HG02840 (cell line): ENCODE data around the gene C4A.
A peak's percentile ranks its signal among the peaks of the same experiment; 100 is the strongest.
"Not testable (repeated sequence)": the region's sequence is repeated elsewhere in the genome, so short reads cannot be mapped to it uniquely, and the experiment has no call there.

Experiments used
- ATAC-seq: cut with Tn5 transposase; IDR thresholded peaks from one replicate; pipeline ENCODE4 v1.9.1; 2021; ENCODE audit warnings: mild to moderate bottlenecking, moderate library complexity, moderate number of reproducible peaks; ENCODE audit not compliant: unreplicated experiment, low FRiP score

C4A gene

DNA sequence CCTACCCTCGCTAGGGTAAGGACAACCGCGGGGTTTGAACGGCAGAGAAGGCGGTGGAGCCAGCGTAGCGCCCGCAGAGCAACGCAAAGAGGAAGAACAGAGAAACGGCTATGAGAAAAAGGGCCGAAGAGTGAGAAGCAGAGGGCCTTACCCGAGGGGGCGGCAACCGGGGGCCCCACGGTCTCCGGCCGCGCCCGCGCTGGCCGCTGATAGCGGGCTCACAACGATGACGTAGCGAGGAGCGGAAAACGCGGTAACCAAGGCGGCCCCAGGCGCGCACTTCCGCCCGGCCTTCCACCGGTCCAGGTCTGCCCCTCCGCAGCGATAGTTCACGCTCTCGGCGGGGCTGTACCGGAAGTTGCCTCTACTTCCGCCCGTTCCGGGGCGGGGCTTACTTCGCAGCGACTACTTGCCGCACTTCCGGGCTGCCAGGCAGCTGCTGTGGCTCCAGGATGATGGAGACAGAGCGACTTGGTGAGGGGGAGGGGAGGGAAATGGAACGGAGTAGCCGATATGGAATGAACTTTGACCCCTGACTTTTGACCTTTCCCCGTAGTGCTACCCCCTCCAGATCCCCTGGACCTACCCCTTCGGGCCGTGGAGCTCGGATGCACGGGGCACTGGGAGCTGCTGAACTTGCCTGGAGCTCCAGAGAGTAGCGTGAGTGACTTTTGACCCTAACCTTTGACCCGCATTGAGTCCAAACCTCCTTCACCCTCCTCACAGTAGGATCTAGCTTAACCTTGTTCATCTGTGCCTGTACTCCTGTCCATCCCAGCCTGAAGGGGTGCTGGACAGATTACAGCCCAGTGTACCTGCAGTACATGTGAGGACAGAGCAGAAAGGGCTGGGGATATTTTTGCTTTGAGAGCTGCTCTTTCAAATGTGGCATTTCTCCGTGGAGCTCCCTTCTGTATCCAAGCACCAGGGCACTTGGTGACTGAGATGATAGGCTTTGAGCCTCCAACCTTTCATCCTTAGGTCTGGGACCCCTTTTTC lies 22.8 kb upstream of the C4A start, which contains the start of the genes NELFE and SKIC2:
Gene NELFE (minus strand): TSS at position 231 of the 999 bp plus-strand sequence. CDS start 525 bp downstream, outside the sequence.
Gene SKIC2 (plus strand): TSS at position 435 of the 999 bp plus-strand sequence. CDS start 18 bp downstream, at position 453.
- ATAC-seq, result peak; percentile 87

GRCh38 chr6:31961616-31962015 lies 20.2 kb upstream of the C4A start:
- ATAC-seq, result no peak

- no peak for ATAC-seq
Observed at GRCh38 chr6:31963921-31964320, 17.9 kb upstream of the C4A start.

- no peak for ATAC-seq
Observed at GRCh38 chr6:31965700-31966099, 16.2 kb upstream of the C4A start.

- no peak for ATAC-seq
Observed at GRCh38 chr6:31966506-31966905, 15.4 kb upstream of the C4A start.

DNA sequence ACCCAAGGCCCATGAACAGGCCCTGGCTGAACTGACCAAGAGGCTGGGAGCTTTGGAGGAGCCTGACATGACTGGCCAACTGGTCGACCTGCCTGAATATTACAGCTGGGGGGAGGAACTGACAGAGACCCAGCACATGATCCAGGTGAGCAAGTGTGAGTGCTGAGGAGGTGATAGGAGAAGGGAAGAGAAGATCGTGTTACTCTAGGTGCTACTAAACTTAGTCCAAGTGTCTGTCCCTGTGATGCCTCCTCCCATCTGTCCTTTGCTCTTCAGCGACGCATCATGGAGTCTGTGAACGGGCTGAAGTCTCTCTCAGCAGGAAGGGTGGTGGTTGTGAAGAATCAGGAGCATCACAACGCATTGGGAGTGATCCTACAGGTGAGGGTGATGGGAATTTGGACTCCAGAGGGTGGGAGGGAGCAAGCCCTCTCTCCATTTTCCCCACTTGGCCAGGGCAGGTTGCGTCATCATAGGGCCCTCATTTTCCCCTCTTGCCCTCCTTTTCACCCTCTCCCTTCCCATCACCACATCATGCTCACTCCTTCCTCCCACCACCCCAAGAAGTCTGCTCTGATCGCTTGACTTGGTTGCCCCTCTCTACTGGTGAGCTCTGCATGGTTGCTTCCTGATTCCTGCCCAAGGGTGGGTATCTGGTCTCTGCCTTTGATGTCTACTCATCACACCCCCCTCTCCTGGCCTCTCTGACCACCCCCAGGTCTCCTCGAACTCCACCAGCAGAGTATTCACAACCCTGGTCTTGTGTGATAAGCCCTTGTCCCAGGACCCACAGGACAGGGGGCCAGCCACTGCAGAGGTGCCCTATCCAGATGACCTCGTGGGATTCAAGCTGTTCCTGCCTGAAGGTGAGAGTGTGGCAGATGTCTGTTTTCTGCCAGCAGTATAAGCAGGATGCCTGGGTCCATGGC lies 14.6 kb upstream of the C4A start:
- no peak for ATAC-seq

DNA sequence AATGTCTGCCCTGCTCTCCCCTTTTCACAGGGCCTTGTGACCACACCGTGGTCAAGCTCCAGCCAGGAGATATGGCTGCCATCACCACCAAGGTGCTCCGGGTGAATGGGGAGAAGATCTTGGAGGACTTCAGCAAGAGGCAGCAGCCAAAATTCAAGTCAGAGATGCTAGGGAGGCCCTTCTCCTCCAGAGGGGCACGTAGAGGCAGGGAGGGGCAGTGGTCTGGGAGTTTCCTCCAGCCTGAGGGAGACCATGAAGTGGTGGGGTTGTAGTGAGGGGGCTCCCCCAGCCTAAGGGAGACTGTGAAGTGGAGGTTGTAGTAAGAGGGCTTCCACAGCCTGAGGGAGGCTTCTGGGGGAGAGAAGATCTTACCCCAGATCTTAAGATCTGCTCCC lies 13.9 kb upstream of the C4A start:
- no peak for ATAC-seq

GRCh38 chr6:31968326-31968725 lies 13.5 kb upstream of the C4A start:
- ATAC-seq, result no peak

DNA sequence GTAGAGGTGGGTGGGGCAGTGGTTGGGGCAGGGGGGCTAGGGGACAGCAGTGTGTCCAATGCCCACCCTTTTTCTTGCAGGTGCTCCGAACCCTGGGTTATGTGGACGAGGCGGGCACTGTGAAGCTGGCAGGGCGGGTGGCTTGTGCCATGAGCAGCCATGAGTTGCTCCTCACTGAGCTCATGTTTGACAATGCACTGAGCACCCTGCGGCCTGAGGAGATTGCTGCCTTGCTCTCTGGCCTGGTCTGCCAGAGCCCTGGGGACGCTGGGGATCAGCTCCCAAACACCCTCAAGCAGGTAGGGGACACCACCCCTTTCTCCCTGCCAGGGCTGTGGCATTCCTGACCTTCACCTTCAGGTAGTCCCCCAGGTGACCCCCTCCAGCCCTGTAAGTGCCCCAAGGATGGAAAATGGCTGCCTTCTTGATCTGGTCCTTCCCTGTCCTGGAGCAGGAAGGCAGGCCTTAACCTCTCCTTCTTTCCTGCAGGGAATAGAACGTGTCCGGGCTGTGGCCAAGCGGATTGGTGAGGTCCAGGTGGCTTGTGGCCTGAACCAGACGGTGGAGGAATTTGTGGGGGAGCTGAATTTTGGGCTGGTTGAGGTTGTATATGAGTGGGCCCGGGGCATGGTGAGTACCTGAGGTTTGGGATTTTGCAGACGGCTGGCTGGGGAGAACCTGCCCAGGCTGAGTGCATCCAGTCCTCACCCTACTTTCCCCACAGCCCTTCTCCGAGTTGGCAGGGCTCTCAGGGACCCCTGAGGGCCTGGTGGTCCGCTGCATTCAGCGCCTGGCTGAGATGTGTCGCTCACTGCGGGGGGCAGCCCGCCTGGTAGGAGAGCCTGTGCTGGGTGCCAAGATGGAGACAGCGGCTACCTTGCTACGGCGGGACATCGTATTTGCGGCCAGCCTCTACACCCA lies 12.8 kb upstream of the C4A start:
- no peak for ATAC-seq

GRCh38 chr6:31969712-31970603 lies 11.9 kb upstream of the C4A start:
- no peak for ATAC-seq

DNA sequence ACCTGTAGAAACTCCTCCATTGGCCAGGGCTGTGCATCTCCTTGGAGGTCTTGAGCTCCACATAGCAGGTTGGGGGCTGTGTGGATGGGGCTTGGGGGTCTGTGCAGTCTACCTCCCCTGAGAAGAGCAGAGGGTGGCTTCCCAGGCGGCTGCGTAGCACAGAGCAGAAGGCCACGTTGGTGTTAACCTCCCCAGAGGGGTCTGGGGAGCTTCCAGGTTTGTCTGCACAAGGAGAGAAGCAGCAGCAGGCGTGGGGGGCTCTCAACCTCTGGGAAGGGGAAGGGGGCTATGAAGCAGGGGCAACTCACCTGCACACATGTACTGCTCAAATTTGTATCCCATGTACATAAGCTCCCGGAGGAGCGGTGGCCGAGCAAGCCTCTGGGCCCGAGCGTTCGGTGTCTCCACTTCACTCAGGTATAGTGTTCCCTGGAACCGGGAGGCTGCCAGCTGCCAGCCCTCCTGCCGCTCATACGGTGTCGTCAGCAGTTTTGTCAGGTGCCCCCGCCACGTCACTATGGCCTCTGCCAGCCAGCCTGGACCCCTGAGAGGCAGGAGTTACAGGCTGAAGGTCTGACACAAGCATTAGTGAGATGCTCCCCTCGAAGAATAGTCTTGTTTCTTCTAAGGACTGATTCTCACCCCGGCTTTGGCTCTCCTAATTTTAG lies 11.1 kb upstream of the C4A start:
- ATAC-seq, result no peak

DNA sequence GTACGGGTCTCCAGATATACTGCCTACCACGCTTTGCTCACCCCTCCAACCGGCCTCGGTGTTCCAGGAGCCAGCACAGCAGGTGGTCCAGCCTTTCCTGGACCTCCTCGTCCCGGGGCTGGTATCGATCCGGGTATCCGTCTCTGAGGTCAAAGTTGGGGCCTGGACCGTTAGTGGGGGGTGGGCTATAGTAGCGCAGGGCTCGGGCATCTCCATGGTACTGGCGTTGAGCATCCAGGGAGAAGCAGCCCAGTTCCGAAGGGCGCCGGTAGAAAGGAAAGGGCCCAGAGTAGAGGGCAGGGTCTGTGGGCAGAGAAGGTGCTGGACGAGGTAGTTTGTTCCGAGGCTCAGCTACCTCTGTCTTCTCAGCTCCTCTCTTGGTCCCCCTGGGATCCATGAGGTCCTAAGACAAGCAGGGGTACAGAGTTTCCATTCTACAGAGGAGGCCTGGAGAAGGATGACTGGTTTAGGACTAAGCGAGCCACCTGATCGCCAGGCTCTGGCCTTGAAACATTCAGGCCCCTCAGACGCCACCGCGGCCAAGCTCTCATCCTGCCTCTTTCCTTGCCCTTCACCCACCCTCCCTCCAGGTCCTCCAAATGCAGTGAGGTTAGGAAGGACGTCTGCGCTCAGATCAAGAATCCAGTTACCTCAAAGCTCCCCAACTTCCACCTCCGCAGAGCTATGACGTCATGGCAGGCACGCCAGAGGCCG lies 10.4 kb upstream of the C4A start:
- no peak for ATAC-seq

GRCh38 chr6:31971993-31972708 lies 9.7 kb upstream of the C4A start, which contains the start of gene DXO:
TSS of gene DXO (minus strand) at chr6:31972138. CDS start at chr6:31971675, 463 bp downstream.
- peak; percentile 91 for ATAC-seq

DNA sequence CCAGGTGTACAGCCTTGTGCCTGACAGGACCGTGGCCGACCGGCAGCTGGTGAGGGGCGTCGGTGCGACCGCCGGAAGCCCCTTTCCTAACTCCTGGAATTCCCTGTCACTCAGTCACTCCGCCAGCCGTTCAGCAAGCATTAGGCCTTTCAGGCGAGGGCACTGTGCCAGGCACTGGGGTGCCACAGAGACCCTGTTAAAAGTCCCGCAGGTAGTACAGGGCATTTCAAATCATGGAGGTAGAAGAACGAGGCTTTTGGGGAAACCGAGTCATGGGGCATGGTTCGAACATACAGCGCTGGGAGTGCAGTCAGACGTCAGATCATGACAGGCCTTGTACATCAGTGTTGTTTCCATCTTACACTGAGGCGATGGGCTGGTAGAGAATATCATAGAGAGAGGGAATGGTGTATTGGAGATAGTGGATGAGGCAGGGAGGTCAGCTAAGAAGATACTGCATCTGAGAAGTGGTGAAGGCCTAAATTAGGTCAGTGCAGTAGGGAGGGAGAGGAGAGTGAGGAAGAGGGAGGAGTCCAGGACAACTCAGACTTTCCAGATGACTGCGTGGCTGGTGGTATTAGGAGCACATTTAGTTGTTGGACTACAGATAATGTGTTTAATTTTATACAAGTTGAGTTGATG lies 9.0 kb upstream of the C4A start:
- ATAC-seq, result no peak

DNA sequence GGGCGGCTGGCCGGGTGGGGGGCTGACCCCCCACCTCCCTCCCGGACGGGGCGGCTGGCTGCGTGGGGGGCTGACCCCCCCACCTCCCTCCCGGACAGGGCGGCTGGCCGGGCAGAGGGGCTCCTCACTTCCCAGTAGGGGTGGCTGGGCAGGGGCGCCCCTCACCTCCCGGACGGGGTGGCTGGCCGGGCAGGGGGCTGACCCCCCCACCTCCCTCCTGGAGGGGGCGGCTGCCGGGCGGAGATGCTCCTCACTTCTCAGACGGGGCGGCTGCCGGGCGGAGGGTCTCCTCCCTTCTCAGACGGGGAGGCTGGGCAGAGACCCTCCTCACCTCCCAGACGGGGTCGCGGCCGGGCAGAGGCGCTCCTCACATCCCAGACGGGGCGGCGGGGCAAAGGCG lies 5.8 kb upstream of the C4A start:
- ATAC-seq, result not testable (repeated sequence)

DNA sequence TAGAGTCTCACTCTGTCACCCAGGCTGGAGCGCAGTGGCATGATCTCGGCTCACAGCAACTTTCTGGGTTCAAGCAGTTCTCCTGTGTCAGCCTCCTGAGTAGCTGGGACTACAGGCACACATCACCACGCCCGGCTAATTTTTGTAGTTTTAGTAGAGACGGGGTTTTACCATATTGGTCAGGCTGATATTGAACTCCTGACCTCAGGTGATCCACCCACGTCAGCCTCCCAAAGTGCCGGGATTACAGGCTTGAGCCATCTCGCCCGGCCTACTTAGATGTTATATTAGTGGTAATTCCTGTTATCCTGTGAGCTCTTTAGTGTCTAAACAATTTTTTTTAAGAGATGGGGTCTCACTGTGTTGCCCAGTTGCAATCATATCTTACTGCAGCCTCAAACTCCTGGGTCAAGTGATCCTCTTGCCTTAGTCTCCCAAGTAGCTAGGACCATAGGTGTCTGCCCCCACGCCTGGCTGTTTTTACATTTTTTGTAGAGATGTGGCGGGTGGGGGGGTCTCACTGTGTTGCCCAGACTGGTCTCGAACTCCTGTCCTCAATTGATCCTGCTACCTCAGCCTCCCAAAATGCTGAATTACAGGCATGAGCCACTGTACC lies 3.9 kb upstream of the C4A start:
- no peak for ATAC-seq
